SKM-1 treated with dmso at 0.1 percent for 144 hours (cell line): ENCODE results near the gene BOLL.
A peak's percentile ranks its signal among the peaks of the same experiment; 100 is the strongest.
"Not testable (repeated sequence)": the region's sequence is repeated elsewhere in the genome, so short reads cannot be mapped to it uniquely, and the experiment has no call there.

Experiments used
- DNase-seq: peaks from one replicate; lab custom pipeline; 2025; ENCODE audit not compliant: unreplicated experiment; lab: John Stamatoyannopoulos, UW

Gene BOLL, protein sequence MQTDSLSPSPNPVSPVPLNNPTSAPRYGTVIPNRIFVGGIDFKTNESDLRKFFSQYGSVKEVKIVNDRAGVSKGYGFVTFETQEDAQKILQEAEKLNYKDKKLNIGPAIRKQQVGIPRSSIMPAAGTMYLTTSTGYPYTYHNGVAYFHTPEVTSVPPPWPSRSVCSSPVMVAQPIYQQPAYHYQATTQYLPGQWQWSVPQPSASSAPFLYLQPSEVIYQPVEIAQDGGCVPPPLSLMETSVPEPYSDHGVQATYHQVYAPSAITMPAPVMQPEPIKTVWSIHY

DNA sequence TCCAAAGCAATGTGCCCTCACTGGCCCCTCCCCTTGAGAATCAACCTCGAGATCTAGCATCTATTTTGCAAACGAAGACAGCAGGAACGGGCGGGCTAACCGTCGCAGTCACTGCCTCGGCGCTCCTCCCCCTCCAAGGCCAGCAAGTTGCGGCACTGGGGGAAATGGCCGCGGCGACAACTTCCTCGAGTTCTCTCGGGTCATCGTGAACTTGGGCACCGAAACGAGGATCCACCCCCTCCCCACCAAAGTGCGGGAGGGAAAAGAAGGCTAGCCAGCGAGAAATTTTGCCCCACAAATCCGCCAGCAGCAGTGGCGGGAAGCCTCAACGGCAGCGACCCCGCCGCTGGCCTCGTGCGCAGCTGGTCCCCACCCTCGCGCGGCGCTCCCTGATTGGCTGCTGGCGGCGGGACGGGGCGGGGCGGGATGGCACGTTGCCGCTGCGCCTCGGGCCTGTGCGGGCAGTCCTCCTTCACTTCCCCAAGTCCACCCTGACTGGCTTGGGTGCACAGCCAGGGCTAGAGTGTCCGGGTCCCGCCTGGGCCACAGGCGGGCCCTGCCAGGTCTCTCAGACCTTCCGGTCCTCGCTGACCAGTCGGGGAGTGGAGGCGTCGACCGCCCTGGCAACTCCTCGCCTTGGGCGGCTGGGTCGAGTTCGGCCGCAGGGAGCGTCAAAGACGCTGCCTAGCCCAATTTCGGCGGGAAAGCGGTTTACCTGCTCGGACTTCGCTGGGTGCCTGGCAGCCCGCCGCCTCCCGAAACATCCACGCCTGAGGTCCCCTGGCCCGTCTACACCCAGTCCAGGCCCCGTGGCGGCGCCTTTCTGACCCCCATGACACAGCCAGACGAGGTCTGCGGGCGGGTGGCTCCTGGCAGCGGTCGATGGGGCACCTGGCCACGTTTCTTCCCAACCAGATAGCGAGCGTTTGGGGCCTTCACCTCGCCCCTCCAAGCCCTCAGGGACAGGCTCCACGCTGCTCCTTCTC lies at the start of gene BOLL:
Gene BOLL (minus strand): TSS at position 364 of the 986 bp plus-strand sequence. CDS start 3,469 bp downstream, outside the sequence.
- DNase-seq = no peak

DNA sequence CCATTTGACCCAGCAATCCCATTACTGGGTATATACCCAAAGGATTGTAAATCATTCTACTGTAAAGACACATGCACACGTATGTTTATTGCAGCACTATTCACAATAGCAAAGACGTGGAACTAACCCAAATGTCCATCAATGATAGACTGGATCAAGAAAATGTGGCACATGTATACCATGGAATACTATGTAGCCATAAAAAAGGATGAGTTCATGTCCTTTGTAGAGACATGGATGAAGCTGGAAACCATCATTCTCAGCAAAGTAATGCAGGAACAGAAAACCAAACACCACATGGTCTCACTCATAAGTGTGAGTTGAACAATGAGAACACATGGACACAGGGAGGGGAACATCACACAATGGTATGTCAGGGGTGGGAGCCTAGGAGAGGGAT lies 49.7 kb upstream of the BOLL start:
- DNase-seq = not testable (repeated sequence)

DNA sequence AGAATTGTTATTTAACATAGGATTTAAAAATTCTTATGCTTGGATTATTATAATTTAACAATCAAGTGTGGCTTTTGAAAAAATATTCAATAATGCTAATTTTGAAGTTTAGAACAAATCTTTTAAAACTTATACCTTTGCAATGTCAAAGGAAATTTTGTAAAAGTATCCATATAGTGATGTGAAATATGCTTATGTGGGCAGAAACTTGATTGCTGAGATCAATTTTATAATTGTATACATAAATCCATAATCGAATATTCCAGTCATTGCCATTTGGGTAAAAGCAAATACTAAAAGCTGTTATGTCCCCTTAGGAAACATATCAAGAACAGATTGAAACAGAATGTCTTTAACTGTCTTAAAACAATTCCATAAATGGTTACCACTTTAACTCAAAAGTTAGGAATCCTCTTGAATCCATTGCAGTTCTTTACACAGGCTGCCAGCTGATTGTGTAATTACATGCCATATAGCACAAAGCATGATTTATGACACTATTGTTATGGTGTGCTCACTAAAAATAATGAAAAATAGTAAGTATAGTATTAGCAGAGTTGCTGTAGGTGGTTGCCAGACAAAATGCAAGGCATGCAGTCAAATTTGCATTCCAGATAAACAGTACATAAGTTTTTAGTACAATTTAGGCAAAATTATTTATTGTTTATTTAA lies 43.5 kb upstream of the BOLL start:
- DNase-seq = no peak

DNA sequence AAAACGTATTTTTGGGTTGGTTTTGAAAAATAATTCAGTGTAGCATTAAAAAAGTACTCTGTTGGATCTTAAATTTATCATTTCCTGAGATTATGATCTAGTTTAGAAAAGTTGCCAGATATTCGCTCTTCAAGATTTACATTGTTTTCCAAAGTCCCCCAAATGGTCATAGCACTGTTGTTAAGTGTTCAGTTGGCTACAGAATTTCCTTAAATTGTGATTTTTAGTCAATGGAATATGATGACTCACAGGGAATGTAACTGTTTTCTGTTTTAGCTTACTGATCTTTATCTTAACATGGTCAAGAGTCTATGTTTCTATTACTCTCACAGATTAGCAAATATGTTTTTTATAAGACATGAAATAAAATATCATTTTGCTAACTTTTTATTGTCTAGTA lies 42.5 kb upstream of the BOLL start:
- DNase-seq = no peak

DNA sequence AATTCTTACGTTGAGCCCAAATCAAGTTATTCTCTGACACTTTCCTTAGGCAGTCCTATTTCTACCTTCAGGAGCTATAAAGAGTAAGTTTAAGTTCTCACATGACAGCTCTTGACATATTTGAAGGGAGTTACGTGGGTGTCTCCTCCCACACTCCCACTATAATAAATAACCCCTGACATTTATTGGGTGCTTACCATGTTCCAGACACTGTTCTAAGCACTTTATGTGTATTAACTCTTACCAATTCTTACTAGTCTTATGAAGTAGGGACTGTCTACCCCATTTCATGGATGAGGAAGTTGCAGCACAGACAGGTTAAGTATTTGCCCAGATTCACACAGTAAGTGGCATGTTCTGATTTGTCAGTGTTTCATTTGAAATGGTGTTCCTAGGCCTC lies 37.2 kb upstream of the BOLL start:
- no peak for DNase-seq

DNA sequence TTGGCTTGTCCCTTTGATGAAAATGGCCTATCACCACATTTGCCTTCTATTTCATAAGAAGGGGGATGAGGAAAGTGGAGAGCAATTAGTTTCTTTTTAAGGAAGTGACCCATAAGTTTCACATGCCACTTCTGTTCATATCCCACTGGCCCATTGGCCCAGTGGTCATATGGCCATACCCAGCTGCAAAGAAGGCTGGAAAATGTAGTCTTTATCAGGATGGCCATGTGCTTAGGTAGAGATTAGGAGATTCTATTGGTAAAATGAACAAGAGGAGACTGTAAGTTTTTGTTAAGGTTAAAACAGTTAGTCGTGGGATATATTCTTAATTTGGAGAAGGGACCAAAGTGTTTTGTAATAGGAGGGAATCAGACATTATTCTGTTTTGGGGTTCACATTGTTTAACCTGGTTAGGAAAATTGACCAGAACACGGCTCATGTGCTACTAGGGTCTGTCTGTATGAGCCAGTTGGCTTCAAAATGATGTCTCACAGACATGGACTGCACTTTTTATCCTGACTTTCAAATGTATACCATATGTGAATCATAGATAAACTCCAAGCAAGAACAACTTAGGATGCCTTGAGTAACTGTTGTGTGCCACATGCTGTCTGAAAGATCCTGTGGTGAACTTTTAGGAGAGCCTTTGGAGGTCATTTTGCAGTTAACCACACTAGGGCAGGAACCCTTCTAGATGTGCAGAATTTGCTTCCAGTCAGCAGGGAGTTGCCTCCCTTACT lies 36.6 kb upstream of the BOLL start:
- DNase-seq = no peak

DNA sequence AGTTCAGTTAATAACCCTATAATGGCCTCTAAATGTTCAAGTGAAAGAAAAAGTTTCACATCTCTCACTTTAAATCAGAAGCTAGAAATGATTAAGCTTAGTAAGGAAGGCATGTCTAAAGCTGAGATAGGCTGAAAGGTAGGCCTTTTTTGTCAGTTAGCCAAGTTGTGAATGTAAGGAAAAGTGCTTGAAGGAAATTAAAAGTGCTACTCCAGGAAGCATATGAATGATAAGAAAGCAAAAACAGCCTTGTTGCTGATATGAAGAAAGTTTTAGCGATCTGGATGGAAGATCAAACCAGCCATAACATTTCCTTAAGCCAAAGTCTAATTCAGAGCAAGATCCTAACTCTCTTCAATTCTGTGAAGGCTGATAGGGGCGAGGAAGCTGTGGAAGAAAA lies 29.4 kb upstream of the BOLL start:
- no peak for DNase-seq

DNA sequence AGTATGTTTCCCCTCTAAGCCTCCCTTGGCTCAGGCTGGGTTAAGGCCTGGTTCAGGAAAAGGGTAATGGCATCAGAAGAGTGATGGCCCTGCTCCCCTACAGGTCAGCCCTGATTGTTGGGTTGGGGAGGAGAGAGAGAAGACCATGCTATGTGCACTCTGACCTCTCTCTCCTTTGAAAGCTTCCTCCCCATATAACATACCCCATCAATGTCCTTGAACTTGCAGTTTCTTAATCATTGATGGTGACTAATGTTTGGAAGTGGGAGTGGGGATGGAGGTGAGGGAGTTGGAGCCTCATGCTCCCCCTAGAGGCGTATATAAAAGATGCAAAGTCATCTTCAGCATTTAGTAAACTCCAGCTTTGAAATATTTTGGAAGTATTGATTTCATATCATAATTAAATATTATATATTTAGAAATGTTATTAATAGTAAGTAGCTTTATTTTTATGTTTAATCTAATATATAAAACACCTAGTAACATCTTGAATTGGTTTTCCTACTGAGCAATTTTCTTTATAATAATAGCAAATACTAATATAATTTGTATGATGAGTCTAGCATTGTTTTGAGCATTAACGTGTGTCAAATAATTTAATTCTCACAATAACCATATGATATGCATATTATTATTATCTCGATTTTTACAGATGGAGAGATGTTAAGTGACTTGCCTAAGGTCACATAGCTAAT lies 28.1 kb upstream of the BOLL start:
- peak; percentile 25 for DNase-seq

DNA sequence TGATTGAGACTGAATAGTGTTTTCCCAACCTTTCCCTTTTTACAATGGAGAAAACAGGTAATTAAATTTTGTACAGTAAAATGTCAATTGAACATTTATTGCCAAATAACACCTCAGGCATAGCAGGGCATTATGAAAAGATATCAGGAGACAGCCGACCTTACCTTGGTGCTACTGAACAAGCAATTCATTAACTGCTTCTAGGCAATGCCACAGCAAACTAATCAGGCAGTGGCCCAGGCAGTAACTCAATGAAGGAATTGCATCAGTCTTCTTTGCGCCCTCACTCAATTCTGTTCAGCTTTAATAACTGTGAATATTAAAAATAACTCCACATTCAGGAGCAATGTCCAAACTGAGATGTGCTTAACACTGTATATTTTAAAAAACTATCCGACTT lies 25.4 kb upstream of the BOLL start:
- no peak for DNase-seq

DNA sequence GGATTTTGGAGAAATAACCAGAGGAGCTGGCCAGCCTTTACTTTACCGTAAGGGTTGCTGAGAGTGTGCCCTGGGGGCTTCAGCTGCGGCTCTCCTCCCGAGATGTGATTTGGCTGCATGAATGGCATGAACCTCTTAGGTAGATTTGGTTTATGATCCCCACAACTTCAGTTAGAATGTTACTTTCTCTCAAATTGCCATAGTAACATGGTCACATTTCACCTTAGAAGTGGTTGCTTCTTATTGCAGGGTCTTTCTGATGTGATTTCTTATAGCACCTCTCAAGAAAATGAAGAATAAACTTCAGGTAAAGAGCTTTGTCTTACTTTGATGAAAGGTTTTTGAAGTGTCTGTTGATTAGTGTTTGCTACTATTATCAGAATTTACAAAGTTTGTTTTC lies 24.9 kb upstream of the BOLL start:
- DNase-seq = no peak

DNA sequence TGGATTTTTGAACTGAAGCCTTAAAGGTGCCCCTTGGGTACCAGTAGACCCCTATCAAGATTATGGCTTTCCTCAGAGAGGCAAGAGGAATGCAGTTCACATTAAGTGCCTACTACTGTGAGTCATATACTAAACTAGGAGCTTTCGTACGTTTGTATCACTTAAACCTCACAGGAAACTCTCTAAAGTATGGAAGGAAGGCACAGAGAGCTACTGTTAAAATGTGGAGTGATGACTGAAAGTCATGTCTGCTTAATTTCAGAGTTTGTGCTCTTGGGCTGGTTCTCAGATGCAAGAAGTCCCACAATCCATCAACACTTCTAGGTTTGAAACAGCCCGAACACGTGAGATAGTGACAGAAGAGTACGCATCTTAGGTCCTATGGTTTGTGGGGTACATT lies 23.9 kb upstream of the BOLL start:
- no peak for DNase-seq

DNA sequence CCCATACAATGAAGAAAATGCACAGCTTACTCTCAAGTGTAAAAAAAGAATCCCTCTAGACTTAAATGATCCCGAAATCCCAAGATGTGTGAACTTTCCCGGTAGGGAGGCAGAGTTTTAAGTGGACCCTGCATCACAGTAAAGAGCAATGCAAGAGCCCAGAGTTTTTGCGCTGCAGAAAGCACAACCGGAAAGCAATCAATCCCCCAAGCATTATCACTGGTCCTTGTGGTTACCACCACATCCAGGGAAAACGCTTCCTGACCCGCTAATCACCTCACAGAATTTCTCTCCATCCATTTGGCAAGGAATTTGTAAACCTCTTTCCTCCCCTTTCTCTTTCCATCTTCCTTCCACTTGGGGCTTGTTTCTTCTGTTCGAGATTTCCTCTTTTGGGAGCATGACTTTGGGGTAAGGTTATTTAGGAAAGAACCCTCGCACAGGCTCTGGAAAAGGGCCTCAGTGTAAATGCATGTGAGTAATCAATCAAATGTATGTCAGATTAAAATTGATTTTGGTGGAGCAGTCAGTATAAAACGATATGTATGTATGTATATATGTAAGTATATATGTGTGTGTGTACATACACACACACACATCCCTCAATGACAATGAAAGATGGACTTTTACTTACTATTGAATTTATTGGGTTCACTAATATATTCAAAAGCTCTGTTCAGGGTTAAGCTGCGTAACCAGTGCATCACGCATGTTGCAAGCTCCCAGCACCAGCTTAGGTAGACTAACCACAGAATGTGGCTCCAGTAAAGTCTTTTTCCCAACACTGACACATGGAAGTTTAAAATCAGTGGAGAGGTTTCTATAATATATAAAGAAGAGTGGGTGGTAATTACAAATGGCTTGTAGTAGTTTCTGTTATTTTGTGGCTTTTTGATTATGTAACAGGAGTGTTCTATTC lies 20.9 kb upstream of the BOLL start:
- no peak for DNase-seq

DNA sequence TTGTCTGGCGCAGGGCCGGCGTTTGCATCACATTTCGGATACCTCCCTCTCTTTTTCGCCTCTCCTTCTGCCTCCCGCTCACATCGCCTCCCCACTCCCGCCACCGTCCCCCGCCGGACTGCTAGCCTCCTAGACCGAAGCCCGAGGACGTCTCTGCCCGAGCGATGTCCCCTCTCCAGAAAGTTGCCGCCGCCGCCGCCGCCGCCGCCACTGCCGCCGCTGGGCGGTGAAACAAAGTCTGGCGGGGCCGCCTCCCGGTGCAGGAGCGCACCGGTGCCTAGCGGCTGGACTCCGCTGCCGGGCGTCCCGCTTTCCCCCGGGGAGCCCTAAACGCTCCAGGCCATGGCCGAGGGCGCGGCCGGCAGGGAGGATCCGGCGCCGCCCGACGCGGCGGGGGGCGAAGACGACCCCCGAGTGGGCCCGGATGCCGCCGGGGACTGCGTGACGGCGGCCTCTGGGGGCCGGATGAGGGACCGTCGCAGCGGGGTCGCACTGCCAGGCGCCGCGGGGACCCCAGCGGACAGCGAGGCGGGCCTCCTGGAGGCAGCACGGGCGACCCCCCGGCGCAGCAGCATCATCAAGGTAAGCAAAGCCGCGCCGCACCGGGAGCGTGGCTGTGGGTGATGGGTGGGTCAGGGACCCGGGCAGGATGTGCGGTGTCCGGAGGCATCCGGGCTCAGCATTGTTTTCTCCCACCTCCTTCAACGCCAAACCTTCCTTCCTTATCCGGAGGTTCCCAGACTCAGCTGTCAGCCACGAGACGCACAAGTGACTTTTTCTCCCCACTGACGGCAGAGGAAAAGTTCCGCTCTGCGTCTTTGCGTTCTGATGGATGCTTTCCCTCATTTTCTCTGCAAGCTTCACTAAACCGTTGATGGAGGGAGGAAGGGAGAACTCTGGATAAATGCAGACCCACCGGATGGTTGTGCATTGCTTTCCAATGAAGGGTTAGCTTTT lies 19.9 kb upstream of the BOLL start:
- DNase-seq = no peak

DNA sequence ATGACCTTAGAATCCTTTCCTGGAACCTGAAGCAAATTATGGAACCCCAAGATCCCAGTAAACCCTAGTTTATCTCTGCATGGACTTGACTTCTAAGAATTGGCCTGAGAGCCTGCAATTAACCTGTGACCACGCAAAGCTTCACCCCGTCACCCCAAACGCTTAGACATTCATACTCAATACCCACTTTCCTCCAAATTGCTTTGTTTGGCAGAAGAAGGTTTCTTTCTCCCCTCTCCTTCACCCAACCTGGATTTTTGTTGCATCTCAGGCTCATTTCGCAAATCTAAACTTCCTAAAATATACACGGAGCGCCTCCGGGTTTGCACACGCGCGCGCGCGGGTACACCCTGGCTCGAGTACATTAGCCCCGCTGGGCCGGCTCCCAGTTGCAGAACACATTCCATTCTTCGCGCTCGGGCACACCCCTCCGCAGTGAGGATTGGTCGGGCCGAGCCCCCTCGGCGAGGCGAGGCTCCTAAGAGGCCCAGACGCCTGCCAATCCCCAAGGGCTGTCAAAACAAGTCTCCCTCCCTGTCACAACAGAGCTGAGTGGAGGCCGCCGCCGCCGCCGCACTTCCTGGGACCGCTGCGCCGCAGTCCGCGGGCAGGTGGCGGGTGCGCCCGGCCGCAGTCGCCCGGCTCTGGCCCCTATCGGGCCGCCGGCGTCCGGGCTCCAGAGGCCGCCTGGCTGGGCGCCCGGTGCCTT lies 19.1 kb upstream of the BOLL start, which contains the start of gene PLCL1:
Gene PLCL1 (plus strand): TSS at position 545 of the 709 bp plus-strand sequence.
- peak; percentile 84 for DNase-seq

DNA sequence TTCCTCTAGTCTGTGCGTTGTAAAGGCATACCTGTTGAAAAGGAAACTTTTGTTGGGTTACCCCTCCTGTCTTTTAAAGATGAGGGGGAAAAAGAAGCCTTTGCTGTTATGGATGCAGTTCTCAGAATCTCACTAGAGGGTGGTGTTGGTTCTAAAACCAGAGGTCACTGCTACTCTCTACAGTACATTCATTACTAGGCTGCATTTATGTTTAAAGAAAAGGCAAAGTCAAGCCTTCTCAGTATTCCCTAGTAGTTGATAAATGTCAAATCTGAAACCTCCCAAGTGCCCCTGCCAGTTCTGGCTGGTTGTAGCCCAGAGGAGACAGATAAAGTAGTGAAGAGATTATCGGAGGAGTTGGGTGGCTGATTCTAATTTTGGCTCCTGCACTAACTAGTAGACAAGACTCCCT lies 17.9 kb upstream of the BOLL start:
- DNase-seq = peak; percentile 73

DNA sequence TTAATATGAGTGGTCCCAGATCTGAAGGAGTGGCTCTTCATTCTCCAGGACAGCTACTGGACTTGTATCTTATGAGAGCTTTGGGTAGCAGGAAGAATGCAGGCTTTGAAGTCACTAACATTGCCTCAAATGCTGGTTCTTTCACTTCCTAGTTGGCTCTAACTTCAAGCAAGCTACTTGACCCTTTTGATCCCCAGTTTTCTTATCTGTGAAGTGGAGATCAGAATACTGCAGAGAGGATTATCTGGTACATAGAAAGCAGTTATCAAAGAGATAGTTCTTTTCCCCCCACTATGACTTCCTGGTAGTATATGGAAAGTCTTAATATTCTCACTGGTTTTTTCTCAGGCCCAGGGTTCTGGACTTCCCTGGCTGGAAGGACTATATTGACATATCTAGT lies 15.9 kb upstream of the BOLL start:
- no peak for DNase-seq

DNA sequence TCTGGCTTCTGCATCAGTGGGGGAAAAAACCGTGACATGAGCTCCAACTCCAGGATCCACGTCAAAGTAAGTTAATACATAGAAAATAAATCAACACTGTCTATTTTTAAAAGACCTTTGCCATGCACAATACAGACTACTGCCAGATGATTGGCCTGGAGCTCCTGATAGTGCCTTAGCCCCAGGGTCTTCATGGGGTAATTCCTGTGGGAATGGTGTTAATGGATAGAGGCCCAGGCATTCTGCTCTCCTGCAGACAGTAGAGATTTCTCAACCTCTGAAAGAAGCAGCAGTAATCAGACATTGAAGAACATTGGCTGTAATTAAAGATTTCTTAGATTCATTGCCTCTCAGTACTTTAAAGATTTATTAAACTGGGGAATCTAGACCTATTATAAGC lies 15.0 kb upstream of the BOLL start:
- DNase-seq = no peak
